Right ventricle myocardium superior (tissue), 1 donor: ENCODE results near the gene GALR3. TPM values are rescaled to one million over a fixed set of nuclear protein-coding genes. Genes with fewer than 3 reads are reported as not detected.

ENCODE experiments used
- ATAC-seq: fragments of 200-7000 bp; cut with Tn5 transposase; one replicate; pipeline ENCODE4 v1.9.1; 2020; ENCODE audit warnings: mild to moderate bottlenecking; ENCODE audit not compliant: poor library complexity
- DNase-seq: peaks from one replicate; pipeline ENCODE4 v3.0.0-alpha.2; 2020
- intact Hi-C: fragments of 100-400 bp; cut with DNase I; formaldehyde crosslinking; loops from one replicate; pipeline ENCODE4 v1.11.2; 2022
- microRNA-seq: library from miRNA; unstranded; fragments of <30 nt; microRNA quantifications from one replicate; pipeline ENCODE4 v1.2.0, GENCODE V29; 2020
- total RNA-seq: library from RNA; stranded (reverse); fragmentation: NEBNext Ultra II Directional; extraction: Animal tissue kit (Norgen Biotek cat#: 25700); gene quantifications from one replicate; pipeline ENCODE4 v1.2.1, GENCODE V29; 2021
- donor health status: DM: no; HTN: yes; CAD: no; lungs with severe emphysema.

GALR3 gene
- total RNA-seq, 1 donor from 2014 or later = not detected

DNA sequence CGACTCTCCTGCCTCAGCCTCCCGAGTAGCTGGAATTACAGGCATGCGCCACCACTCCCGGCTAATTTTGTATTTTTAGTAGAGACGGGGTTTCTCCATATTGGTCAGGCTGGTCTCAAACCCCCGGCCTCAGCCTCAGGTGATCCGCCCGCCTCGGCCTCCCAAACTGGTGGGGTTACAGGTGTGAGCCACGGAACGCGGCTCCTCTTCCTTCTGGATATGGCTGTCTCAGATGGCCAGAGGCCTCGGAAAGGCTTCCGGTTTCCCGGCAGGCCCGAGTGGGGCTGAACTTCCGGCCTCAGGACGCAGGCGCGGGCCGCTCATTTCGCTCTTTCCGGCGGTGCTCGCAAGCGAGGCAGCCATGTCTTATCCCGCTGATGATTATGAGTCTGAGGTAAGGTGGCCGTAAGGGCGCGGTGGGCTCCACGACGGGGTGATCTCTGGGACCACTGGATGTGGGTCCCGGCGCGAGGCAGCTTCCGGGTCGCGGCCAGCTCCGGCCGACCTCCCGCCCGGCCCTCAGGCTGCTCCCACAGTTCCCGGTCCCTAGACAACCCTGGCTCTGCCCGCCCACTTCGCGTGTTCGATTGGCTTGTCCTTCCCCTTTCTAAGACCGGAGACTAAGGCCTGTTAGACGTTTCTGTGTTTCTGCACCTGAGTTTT, 26.0 kb downstream of the GALR3 start, which contains the start of gene EIF3L:
Gene EIF3L, plus strand, starts transcription at position 331 of the 663 bp plus-strand sequence. Its CDS starts 31 bp downstream, at position 362.
- ATAC-seq = peak; percentile 94
- DNase-seq = peak; percentile 94
- intact Hi-C loops = no loop called here

DNA sequence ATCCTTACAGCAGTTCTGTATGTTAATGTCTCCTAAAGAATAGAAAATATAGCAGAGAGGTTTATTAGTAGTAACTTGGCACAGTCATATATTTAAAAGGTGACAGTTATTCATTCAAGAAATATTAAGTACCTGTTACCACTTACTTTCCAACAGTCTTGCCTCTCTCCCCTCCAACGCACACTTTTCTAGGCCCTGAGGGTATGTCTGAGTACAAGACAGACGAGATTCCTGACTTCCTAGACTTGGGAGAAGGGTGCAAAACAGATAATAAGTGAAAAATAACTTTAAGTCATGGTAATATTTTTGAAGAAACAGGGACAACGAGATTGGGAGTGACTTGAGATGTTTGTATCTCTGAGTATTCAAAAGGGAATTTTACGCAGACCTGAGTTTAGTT, 27.6 kb downstream of the GALR3 start:
- ATAC-seq (no peak), DNase-seq (no peak)

GRCh38 chr22:37852418-37852817, 29.2 kb downstream of the GALR3 start:
- DNase-seq (no peak), ATAC-seq (no peak)
- intact Hi-C loops = no loop called here

More for the DNA sequence above, 27.6 kb downstream of the GALR3 start:
- intact Hi-C loops = no loop called here

DNA sequence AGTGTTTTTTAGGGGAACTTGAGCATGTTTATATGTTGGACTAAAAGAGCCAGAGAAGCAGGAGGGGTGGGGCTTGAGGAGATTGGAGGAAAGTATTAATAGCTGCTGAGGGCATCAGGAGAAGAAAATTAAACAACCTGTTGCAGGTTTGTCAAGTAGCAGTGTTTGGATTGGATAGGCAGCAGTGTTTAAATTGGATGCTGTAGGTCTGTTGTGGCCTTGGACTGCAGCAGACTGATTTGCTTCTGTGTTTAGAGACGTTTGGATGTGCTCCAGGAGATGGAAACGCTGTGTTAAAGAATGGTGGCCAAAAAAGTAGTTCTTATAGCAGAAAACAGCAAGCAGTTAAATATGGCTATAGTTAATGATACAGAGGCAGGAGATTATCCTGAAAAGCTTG, 31.8 kb downstream of the GALR3 start:
- no peak for DNase-seq
- ATAC-seq = no peak
- intact Hi-C loops = no loop called here

DNA sequence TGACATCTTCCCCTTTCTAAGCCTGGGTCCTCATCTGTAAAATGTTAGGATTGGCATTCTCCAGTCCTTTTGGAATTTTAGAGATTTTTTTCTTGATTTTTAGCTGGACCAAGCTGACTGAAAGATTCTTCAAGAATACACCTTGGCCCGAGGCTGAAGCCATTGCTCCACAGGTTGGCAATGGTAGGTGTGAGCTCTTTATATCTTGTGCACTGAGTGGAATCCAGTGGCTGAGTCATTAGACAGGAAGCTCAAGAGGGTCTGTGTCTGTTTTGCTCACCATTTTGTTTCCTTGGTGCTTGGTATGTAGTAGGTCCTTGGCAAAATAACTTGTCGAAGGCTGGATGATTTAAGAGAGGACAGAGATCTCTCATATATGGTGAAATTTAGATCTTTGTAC, 32.3 kb downstream of the GALR3 start:
- ATAC-seq = no peak
- intact Hi-C loops = no loop called here
- DNase-seq = no peak

DNA sequence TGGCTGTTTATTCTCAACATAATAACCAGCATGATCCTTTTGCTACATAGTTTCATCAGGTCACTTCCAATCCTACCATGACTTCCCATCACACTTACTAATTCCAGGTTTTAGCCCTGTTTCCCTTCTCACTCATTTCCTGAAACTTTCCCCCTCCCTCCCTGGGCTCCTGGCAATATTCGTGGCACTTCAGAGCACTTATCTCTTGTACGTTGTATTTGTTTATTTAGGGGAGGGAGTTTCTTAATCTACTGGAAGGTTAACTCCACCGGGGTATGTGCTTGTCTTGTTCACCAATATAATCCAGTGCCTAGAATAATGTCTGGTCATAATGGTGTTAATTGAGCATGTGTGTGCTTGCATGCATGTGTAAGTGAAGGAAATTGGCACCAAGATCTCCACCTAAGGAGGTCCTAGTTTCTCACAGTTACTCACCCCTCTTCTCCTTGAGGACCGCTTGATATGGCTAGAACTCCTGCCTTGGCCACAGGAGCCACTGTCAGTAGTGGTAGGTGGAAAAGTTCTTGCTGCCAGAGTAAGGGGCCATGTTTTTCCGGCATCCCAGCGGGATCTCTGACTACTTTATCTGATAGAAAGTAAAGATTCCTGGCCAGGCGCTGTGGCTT, 37.7 kb downstream of the GALR3 start:
- DNase-seq (no peak), ATAC-seq (no peak)
- intact Hi-C loops = no loop called here

GRCh38 chr22:37862570-37863325, 39.6 kb downstream of the GALR3 start:
- DNase-seq = no peak
- intact Hi-C loops = loop anchor here (1.0 kb wide), 1 partner anchor 45 kb away; no protein-coding TSS in a partner anchor
- peak; percentile 59 for ATAC-seq

GRCh38 chr22:37865510-37865909, 42.3 kb downstream of the GALR3 start:
- DNase-seq (no peak), ATAC-seq (no peak)
- intact Hi-C loops = no loop called here

DNA sequence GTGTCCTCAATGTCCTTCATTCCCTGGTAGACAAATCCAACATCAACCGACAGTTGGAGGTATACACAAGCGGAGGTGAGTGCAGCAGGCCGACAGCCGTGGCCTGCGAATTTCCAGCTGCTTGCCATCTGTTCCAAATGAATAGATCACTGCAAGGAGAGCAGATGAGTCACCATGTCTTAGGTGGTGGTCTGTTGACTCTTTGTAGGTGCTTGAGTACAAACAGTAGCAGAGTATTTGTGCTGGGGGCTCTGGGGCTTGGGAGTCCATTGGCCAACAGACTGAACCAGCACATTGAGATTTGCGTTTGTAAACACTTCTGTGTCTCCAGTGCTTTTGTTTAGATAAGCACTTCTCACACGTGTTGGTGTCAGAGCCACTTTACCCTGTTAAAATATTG, 47.1 kb downstream of the GALR3 start:
- DNase-seq = no peak

More for the DNA sequence above, 47.1 kb downstream of the GALR3 start:
- intact Hi-C loops = no loop called here
- no peak for ATAC-seq

Small RNA genes within 50 kb of the gene (microRNA-seq; reads per million reads assigned to microRNA genes)
- not detected for gene MIR659

Other genes with a start within 250 kb of the GALR3 start
- not detected for gene LGALS2, start 243.3 kb upstream of the GALR3 start, total RNA-seq
- 22.3 TPM for gene GGA1, start 214.5 kb upstream of the GALR3 start, total RNA-seq
- gene SH3BP1, start 183.7 kb upstream of the GALR3 start, total RNA-seq = 1.9 TPM
- 17.6 TPM for gene PDXP, start 164.7 kb upstream of the GALR3 start, total RNA-seq
- 1,068 TPM for gene LGALS1, start 147.7 kb upstream of the GALR3 start, total RNA-seq
- gene NOL12, start 137.0 kb upstream of the GALR3 start, total RNA-seq = 14.3 TPM
- 78.6 TPM for gene TRIOBP, start 126.3 kb upstream of the GALR3 start, total RNA-seq
- gene GCAT, start 15.4 kb upstream of the GALR3 start, total RNA-seq = 31.0 TPM
- 17.1 TPM for gene ANKRD54, start 21.0 kb downstream of the GALR3 start, total RNA-seq
- gene EIF3L, start 26.0 kb downstream of the GALR3 start, total RNA-seq = 326 TPM
- 13.5 TPM for gene MICALL1, start 82.9 kb downstream of the GALR3 start, total RNA-seq
- 0.30 TPM for gene C22orf23, start 130.2 kb downstream of the GALR3 start, total RNA-seq
- 85.7 TPM for gene POLR2F, start 130.3 kb downstream of the GALR3 start, total RNA-seq
- 1.2 TPM for gene SOX10, start 161.2 kb downstream of the GALR3 start, total RNA-seq
- 20.4 TPM for gene PICK1, start 234.0 kb downstream of the GALR3 start, total RNA-seq